Peyer's patch (tissue), 4 donors: ENCODE results near the gene MACROD2. TPM values are rescaled to one million over a fixed set of nuclear protein-coding genes. Genes with fewer than 3 reads are reported as not detected.
"Not testable (repeated sequence)": the region's sequence is repeated elsewhere in the genome, so short reads cannot be mapped to it uniquely, and the experiment has no call there.

Experiments used
- DNase-seq, 3 donors: peaks; one replicate each; pipeline ENCODE4 v3.0.0-alpha.2; 2017 to 2019
- H3K27ac ChIP-seq, 4 donors: fragments of 200-600 bp; sonication (generic); one replicate each; pipeline ENCODE4 v1.5.1; 2016 to 2019
- H3K27me3 ChIP-seq, 2 donors: fragments of 200-600 bp; sonication (generic); one replicate each; pipeline ENCODE4 v1.5.1; 2019
- H3K36me3 ChIP-seq, 3 donors: fragments of 200-600 bp; sonication (generic); one replicate each; pipeline ENCODE4 v1.5.1; 2016 to 2019
- H3K4me1 ChIP-seq, 4 donors: fragments of 200-600 bp; sonication (generic); one replicate each; pipeline ENCODE4 v1.5.1; 2016 to 2019
- H3K4me3 ChIP-seq, 4 donors: fragments of 200-600 bp; sonication (generic); 1 replicate in 3 of 4; 2 replicates in 1 of 4; pipeline ENCODE4 v1.5.1; 2016 to 2019; ENCODE audit warnings: mild to moderate bottlenecking in 1 of 4
- H3K9me3 ChIP-seq, 4 donors: fragments of 200-600 bp; sonication (generic); one replicate each; pipeline ENCODE4 v1.5.1; 2016 to 2019; ENCODE audit warnings: mild to moderate bottlenecking in 1 of 4
- POLR2A ChIP-seq, 2 donors: fragments of 450-650 bp; IDR thresholded peaks; one replicate each; pipeline ENCODE4 v1.5.1; 2017; ENCODE audit warnings: antibody characterized with exemption in 2 of 2, mild to moderate bottlenecking in 2 of 2, moderate library complexity in 2 of 2
- total RNA-seq, 4 donors: library from RNA; depleted of rRNA; stranded (reverse); fragments of >200 nt; gene quantifications; one replicate each; pipeline ENCODE4 v1.1.0, GENCODE V29; 2016
- TF ChIP-seq, protein P1 (sequence below), 6 experiments: fragments of 450-650 bp in 4 of 6; fragments of 200-600 bp in 2 of 6; sonication (generic) in 1 of 6; IDR thresholded peaks; one replicate each; pipeline ENCODE4 v1.5.1; 2017 to 2019; ENCODE audit warnings: antibody characterized with exemption in 6 of 6, mild to moderate bottlenecking in 3 of 6, moderate library complexity in 1 of 6

The MACROD2 gene
- total RNA-seq, 4 donors from 2014 or later, result 2.5 to 10.7 (median 6.5) TPM

DNA sequence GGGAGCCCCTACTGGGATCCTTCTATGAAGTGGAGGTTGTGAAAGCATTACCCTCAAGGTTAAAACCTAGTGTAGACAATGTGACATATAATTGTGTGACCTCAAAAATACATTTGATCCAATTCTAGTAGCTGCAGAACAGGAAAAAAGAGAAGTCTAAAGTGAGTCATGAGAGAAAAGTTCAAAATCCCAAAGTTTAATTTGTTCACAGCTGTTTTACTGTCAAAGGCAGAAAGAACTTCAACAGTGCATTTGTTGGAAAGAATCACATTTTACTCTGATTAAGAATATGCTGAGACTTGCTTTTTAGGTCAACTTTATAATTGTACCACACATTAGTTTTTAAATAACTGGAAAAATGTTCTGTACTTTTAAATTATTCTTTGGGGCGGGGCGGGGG is 1369.5 kb downstream of the MACROD2 start:
- DNase-seq, result no peak
- no peak for TF ChIP-seq POLR2A (IDR thresholded peaks at IDR 0.05)
- TF ChIP-seq, protein P1, sequence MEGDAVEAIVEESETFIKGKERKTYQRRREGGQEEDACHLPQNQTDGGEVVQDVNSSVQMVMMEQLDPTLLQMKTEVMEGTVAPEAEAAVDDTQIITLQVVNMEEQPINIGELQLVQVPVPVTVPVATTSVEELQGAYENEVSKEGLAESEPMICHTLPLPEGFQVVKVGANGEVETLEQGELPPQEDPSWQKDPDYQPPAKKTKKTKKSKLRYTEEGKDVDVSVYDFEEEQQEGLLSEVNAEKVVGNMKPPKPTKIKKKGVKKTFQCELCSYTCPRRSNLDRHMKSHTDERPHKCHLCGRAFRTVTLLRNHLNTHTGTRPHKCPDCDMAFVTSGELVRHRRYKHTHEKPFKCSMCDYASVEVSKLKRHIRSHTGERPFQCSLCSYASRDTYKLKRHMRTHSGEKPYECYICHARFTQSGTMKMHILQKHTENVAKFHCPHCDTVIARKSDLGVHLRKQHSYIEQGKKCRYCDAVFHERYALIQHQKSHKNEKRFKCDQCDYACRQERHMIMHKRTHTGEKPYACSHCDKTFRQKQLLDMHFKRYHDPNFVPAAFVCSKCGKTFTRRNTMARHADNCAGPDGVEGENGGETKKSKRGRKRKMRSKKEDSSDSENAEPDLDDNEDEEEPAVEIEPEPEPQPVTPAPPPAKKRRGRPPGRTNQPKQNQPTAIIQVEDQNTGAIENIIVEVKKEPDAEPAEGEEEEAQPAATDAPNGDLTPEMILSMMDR (IDR thresholded peaks at IDR 0.05), result no peak
- H3K4me3 ChIP-seq, result no peak overlapping the region
- H3K4me1 ChIP-seq, result no peaks in the 10 kb centered on the region
- no peaks in the 10 kb centered on the region for H3K27me3 ChIP-seq
- no peaks in the 10 kb centered on the region for H3K36me3 ChIP-seq
- no peaks in the 10 kb centered on the region for H3K9me3 ChIP-seq
- H3K27ac ChIP-seq, result no peak overlapping the region

DNA sequence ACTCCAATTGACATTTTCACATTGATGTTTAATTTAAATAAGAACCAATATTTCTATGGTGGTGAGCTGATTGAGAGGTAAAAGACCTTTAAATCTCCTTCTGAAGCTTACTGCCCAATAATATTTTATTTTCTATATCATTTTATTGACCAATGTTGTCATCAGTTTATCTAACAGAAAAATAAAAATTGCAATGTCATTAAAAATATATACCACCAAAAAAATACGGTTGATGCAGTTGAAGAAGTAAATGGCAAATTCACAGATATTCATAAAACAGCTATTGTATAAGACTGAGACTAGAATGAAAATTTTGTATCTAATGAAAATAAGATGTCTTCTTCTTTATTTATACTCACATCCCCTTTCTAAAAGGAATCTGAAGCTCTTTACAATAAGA is 1375.1 kb downstream of the MACROD2 start:
- no peak overlapping the region for H3K27ac ChIP-seq
- H3K9me3 ChIP-seq, result no peaks in the 10 kb centered on the region
- TF ChIP-seq, protein P1 (IDR thresholded peaks at IDR 0.05), result no peak
- DNase-seq, result no peak
- no peaks in the 10 kb centered on the region for H3K36me3 ChIP-seq
- H3K27me3 ChIP-seq, result no peaks in the 10 kb centered on the region
- H3K4me3 ChIP-seq, result no peak overlapping the region
- H3K4me1 ChIP-seq, result no peaks in the 10 kb centered on the region

DNA sequence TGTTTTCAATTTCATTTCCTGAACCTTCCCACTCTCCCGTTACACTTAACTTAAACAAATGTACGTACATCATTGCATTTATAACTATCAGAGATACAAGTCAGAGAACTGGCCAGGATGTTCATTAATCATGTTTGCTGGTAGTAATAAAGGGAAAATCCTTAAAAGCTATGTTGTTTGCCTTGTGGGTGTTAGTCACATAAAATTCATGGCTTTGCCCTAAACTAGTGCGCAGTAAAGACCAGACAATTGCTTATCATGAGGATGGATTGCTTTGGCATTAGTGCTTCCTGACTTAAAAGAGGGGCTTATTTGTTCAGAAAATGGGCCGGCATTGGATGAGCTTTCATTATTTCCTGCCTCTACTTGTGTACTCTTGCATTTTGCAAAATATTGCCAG is 1379.4 kb downstream of the MACROD2 start:
- no peak for TF ChIP-seq POLR2A (IDR thresholded peaks at IDR 0.05)
- TF ChIP-seq, protein P1 (IDR thresholded peaks at IDR 0.05), result no peak
- Histone ChIP-seq H3K4me1 (no peaks in the 10 kb centered on the region), H3K27me3 (no peaks in the 10 kb centered on the region), H3K9me3 (no peaks in the 10 kb centered on the region), H3K27ac (no peak overlapping the region), H3K4me3 (no peak overlapping the region), H3K36me3 (no peaks in the 10 kb centered on the region)
- no peak for DNase-seq

DNA sequence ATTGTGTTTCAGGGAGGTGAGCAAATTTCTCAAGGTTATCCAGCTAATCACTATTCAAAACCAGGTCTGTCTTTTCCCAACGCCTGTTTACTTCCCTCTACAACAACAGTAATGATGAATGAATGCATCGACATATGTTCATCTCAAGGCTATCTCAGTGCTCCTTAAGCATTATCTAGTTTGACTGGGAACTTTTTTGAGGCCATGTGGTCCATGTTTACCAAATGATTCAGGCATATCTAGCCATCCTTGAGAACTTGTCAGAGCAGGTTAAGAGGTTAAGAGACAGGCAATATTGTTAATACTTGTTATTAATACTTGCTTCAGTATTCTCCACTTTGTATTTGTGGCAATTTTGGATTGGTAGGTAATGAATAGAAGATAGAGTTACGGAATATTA is 1380.5 kb downstream of the MACROD2 start:
- no peaks in the 10 kb centered on the region for H3K9me3 ChIP-seq
- TF ChIP-seq POLR2A (IDR thresholded peaks at IDR 0.05), result no peak
- TF ChIP-seq, protein P1 (IDR thresholded peaks at IDR 0.05), result no peak

DNA sequence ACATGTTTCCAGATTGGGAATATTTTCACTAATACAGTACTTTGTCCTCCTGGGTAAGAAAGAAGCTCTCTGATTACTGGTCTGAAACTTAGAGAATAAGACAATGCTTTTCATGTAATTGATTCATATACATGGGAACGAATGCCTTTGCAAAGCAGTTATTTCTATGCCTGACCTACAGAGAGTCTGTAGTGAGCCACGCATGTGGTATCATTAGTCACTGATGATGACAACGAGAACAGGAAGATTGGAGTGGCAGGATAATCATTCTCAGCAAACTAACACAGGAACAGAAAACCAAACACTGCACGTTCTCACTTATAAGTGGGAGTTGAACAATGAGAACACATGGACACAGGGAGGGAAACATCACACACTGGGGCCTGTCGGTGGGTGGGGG is 1382.3 kb downstream of the MACROD2 start:
- not testable (repeated sequence) for H3K9me3 ChIP-seq, H3K27me3 ChIP-seq, H3K4me3 ChIP-seq, H3K36me3 ChIP-seq, H3K27ac ChIP-seq, H3K4me1 ChIP-seq, DNase-seq

More for the DNA sequence above, 1380.5 kb downstream of the MACROD2 start:
- Histone ChIP-seq H3K27me3 (no peaks in the 10 kb centered on the region), H3K36me3 (no peaks in the 10 kb centered on the region), H3K4me3 (no peak overlapping the region), H3K27ac (no peak overlapping the region), H3K4me1 (no peaks in the 10 kb centered on the region)
- DNase-seq, result no peak

DNA sequence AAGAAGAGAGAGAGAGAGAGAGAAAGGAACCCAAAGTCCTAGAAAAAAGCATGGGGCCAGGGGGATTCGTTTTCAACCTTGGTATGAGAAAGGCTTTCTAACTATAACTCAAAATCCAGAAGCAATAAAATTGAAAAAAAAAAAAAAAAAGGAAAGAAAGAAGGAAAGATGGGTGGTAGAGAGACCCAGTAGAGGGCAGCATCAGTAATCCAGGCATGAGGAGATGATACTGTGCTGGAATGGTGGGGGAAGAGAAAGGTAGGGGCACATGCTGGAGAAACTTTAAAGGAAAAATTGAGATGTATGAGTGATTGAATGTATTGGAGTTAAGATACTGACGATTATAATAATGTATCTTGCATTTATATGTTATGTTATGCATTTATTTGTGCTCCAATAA is 1382.8 kb downstream of the MACROD2 start:
- Histone ChIP-seq H3K27ac (no peak overlapping the region), H3K4me1 (no peaks in the 10 kb centered on the region), H3K9me3 (no peaks in the 10 kb centered on the region), H3K4me3 (no peak overlapping the region), H3K27me3 (no peaks in the 10 kb centered on the region), H3K36me3 (no peaks in the 10 kb centered on the region)
- TF ChIP-seq POLR2A (IDR thresholded peaks at IDR 0.05), result no peak
- TF ChIP-seq, protein P1 (IDR thresholded peaks at IDR 0.05), result no peak
- DNase-seq, result no peak
